Endothelial cell (in vitro differentiated cells): ENCODE results near the gene LSM12. TPM values are rescaled to one million over a fixed set of nuclear protein-coding genes. Genes with fewer than 3 reads are reported as not detected.
A peak's percentile ranks its signal among the peaks of the same experiment; 100 is the strongest.

ENCODE experiments used
- DNase-seq: peaks from one replicate; pipeline ENCODE4 v3.0.0; 2021; ENCODE audit warnings: low spot score
- H3K27ac Mint-ChIP-seq: one replicate; pipeline ENCODE4 v1.8.0; 2021; ENCODE audit warnings: mixed read lengths, inconsistent platforms; ENCODE audit not compliant: unreplicated experiment
- H3K27me3 Mint-ChIP-seq: one replicate; pipeline ENCODE4 v1.8.0; 2021; ENCODE audit warnings: mild to moderate bottlenecking, moderate library complexity, mixed read lengths, inconsistent platforms; ENCODE audit not compliant: unreplicated experiment
- H3K36me3 Mint-ChIP-seq: one replicate; pipeline ENCODE4 v1.8.0; 2021; ENCODE audit warnings: mild to moderate bottlenecking, low read depth, mixed read lengths, inconsistent platforms; ENCODE audit not compliant: unreplicated experiment
- H3K4me1 Mint-ChIP-seq: one replicate; pipeline ENCODE4 v1.8.0; 2021; ENCODE audit warnings: mild to moderate bottlenecking, mixed read lengths, inconsistent platforms; ENCODE audit not compliant: unreplicated experiment
- H3K4me3 Mint-ChIP-seq: one replicate; pipeline ENCODE4 v1.8.0; 2021; ENCODE audit warnings: mild to moderate bottlenecking, mixed read lengths, inconsistent platforms; ENCODE audit not compliant: unreplicated experiment
- H3K9me3 Mint-ChIP-seq: one replicate; pipeline ENCODE4 v1.8.0; 2021; ENCODE audit warnings: mixed read lengths, inconsistent platforms; ENCODE audit not compliant: unreplicated experiment
- total RNA-seq: library from RNA; stranded (reverse); fragmentation: NEBNext Ultra II Directional; extraction: Animal tissue kit (Norgen Biotek cat#: 25700); gene quantifications from one replicate; pipeline ENCODE4 v1.2.1, GENCODE V29; 2021; ENCODE audit not compliant: unreplicated experiment
- TF ChIP-seq, protein P1 (sequence below): fragments of 200-600 bp; sonication (generic); IDR thresholded peaks from one replicate; pipeline ENCODE4 v1.5.0; 2021; ENCODE audit warnings: antibody characterized with exemption; ENCODE audit not compliant: unreplicated experiment

The LSM12 gene
- total RNA-seq, 1 donor from 2014 or later, result 63.0 TPM

- TF ChIP-seq, protein P1, sequence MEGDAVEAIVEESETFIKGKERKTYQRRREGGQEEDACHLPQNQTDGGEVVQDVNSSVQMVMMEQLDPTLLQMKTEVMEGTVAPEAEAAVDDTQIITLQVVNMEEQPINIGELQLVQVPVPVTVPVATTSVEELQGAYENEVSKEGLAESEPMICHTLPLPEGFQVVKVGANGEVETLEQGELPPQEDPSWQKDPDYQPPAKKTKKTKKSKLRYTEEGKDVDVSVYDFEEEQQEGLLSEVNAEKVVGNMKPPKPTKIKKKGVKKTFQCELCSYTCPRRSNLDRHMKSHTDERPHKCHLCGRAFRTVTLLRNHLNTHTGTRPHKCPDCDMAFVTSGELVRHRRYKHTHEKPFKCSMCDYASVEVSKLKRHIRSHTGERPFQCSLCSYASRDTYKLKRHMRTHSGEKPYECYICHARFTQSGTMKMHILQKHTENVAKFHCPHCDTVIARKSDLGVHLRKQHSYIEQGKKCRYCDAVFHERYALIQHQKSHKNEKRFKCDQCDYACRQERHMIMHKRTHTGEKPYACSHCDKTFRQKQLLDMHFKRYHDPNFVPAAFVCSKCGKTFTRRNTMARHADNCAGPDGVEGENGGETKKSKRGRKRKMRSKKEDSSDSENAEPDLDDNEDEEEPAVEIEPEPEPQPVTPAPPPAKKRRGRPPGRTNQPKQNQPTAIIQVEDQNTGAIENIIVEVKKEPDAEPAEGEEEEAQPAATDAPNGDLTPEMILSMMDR, result no peak
- Mint-ChIP-seq H3K27ac (no peak overlapping the region), H3K4me3 (no peak overlapping the region), H3K27me3 (peaks cover 7% of the 10 kb centered on the region), H3K36me3 (peaks cover 5% of the 10 kb centered on the region), H3K9me3 (no peaks in the 10 kb centered on the region), H3K4me1 (peaks cover 16% of the 10 kb centered on the region)
- DNase-seq, result no peak
Measured at GRCh38 chr17:44012874-44013273, 53.6 kb downstream of the LSM12 start.

DNA sequence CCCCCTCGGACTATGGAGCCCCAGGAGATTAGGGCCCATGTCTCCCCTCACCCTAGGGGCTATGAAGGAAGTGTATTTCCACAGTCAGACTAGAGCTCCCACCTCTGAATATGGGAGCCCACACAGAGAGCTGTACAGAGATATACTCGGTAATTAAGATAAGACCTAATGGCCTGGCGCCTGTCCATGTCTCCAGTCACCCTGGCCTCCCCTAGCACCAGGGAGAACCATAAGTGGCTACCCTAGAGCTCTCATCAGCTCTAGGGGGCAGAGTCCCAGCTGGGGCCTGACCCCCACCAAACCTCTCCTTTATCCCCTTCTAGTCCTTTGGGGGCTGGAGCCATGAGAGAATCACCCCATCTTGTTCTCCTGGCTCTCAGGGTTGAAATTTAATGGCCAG is 54.1 kb downstream of the LSM12 start:
- no peaks in the 10 kb centered on the region for H3K9me3 Mint-ChIP-seq
- H3K4me3 Mint-ChIP-seq, result no peak overlapping the region
- H3K4me1 Mint-ChIP-seq, result peaks cover 19% of the 10 kb centered on the region
- TF ChIP-seq, protein P1, result no peak
- no peak for DNase-seq
- no peak overlapping the region for H3K27ac Mint-ChIP-seq
- H3K36me3 Mint-ChIP-seq, result peaks cover 5% of the 10 kb centered on the region
- peaks cover 7% of the 10 kb centered on the region for H3K27me3 Mint-ChIP-seq

GRCh38 chr17:44011876-44012275 is 54.6 kb downstream of the LSM12 start:
- H3K4me3 Mint-ChIP-seq, result no peak overlapping the region
- no peak overlapping the region for H3K27ac Mint-ChIP-seq
- H3K4me1 Mint-ChIP-seq, result peaks cover 21% of the 10 kb centered on the region
- peaks cover 9% of the 10 kb centered on the region for H3K27me3 Mint-ChIP-seq
- peaks cover 5% of the 10 kb centered on the region for H3K36me3 Mint-ChIP-seq
- no peaks in the 10 kb centered on the region for H3K9me3 Mint-ChIP-seq
- DNase-seq, result no peak
- TF ChIP-seq, protein P1, result no peak

DNA sequence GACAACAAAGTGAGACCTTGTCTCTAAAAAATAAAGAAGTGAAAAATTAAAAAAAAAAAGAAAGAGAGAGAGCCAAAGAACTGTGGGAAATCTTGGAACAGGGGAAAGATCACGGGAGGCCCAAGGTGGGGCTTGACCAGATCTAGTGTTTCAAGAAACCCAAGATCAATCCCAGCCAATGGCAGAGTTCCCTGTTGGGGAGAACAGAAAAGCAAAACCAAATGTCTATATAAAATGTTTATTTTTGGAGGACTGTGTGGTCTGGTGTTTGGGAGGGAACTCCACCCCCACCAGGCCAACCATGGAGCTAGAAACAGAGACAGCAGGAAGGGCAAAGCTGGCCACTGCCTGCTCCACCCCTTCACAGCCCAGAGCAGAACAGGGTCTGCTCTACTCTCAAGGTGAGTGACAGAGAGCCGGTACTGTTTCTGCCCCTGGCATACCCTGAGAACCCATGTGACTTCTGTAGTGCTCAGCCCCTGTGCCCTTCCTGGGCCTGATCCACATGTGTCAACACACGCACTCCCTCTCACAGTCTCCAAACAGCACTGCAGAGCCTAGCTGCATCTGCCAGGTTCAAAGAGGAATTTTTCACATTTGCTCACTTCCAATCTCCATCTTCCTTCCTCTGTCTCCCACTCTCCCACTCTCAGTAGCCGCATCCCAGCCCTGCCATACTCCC is 55.4 kb downstream of the LSM12 start:
- H3K4me1 Mint-ChIP-seq, result peaks cover 22% of the 10 kb centered on the region
- H3K36me3 Mint-ChIP-seq, result peaks cover 5% of the 10 kb centered on the region
- TF ChIP-seq, protein P1, result no peak
- DNase-seq, result no peak
- H3K27me3 Mint-ChIP-seq, result peaks cover 14% of the 10 kb centered on the region
- H3K27ac Mint-ChIP-seq, result no peak overlapping the region
- H3K4me3 Mint-ChIP-seq, result no peak overlapping the region
- no peaks in the 10 kb centered on the region for H3K9me3 Mint-ChIP-seq

- H3K27ac Mint-ChIP-seq, result no peak overlapping the region
- H3K4me1 Mint-ChIP-seq, result peaks cover 16% of the 10 kb centered on the region
- peaks cover 18% of the 10 kb centered on the region for H3K27me3 Mint-ChIP-seq
Measured at GRCh38 chr17:44008205-44008909, 58.1 kb downstream of the LSM12 start.

More at GRCh38 chr17:44008205-44008909, 58.1 kb downstream of the LSM12 start:
- Mint-ChIP-seq H3K4me3 (peak overlapping the region; percentile 88), H3K36me3 (peaks cover 5% of the 10 kb centered on the region), H3K9me3 (no peaks in the 10 kb centered on the region)
- no peak for DNase-seq
- TF ChIP-seq, protein P1, result no peak
